ENCODE results near the gene CHD9NB.
"Not testable (repeated sequence)": the region's sequence is repeated elsewhere in the genome, so short reads cannot be mapped to it uniquely, and the experiment has no call there.

Gene CHD9NB

GRCh38 chr16:53048139-53048915 lies 4.4 kb downstream of the CHD9NB start:
- Histone ChIP-seq H3K27ac (replicated peaks) (no peak overlapping the region), H3K27me3 (ENCODE audit: insufficient read depth, poor library complexity, severe bottlenecking) (no peaks in the 10 kb centered on the region), H3K4me3 (replicated peaks; ENCODE audit: insufficient read depth, low read length) (no peak overlapping the region)
- TF ChIP-seq POLR2AphosphoS5 (IDR thresholded peaks at IDR 0.05; ENCODE audit: low read depth) (no peak), CTCF (IDR thresholded peaks at IDR 0.05; ENCODE audit: insufficient read depth, low read length) (no peak), SPI1 (IDR thresholded peaks at IDR 0.05; ENCODE audit: borderline replicate concordance, low read depth) (no peak), REST (IDR thresholded peaks at IDR 0.05; ENCODE audit: insufficient replicate concordance, low read depth) (no peak), GABPA (IDR thresholded peaks at IDR 0.05; ENCODE audit: low read depth) (no peak)
- DNase-seq (ENCODE audit: low read depth in 1 of 2, low spot score in 1 of 2) = no peak

GRCh38 chr16:53047515-53047914 lies 5.2 kb downstream of the CHD9NB start:
- DNase-seq (ENCODE audit: low read depth in 1 of 2, low spot score in 1 of 2); H3K27ac ChIP-seq (replicated peaks); H3K4me3 ChIP-seq (replicated peaks; ENCODE audit: insufficient read depth, low read length); H3K27me3 ChIP-seq (ENCODE audit: insufficient read depth, poor library complexity, severe bottlenecking): not testable (repeated sequence)

- H3K27ac ChIP-seq (replicated peaks) = no peak overlapping the region
- no peak overlapping the region for H3K4me3 ChIP-seq (replicated peaks; ENCODE audit: insufficient read depth, low read length)
- no peak for TF ChIP-seq CTCF (IDR thresholded peaks at IDR 0.05; ENCODE audit: insufficient read depth, low read length)
- no peak for TF ChIP-seq REST (IDR thresholded peaks at IDR 0.05; ENCODE audit: insufficient replicate concordance, low read depth)
- TF ChIP-seq POLR2AphosphoS5 (IDR thresholded peaks at IDR 0.05; ENCODE audit: low read depth) = no peak
- no peak for TF ChIP-seq SPI1 (IDR thresholded peaks at IDR 0.05; ENCODE audit: borderline replicate concordance, low read depth)
- TF ChIP-seq GABPA (IDR thresholded peaks at IDR 0.05; ENCODE audit: low read depth) = no peak
- no peaks in the 10 kb centered on the region for H3K27me3 ChIP-seq (ENCODE audit: insufficient read depth, poor library complexity, severe bottlenecking)
- no peak for DNase-seq (ENCODE audit: low read depth in 1 of 2, low spot score in 1 of 2)
These were observed 7.1 kb downstream of the CHD9NB start for GRCh38 chr16:53045341-53046220.

DNA sequence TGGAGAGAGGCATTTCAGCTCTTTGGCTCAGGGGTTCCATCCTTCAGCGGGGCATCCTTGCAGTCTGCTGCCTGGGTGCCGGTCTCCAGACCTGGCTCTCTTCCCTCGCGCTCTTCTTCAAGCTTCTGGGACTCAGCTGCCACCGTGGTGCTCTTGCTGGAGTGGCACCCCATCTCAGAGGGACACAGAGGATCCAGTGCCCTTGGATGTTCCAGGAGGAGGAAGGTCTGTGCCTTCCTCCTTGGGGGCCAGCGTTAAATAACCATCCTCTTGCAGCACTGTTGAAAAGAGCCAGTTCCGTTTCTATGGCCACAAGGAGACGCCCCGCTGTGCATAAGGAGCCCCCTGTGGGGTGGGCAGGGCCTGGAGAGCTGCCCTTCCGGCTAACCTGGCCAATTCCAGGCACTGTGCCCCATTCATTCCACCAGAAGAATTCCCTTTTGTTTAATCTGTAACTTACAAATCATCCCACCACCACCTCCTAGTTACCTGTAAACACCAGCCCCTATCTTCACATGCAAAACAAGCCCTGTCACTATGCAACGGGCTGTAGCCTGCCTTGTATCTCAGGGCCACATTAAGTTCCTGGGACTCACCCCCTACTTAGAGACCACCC lies 8.6 kb downstream of the CHD9NB start:
- Histone ChIP-seq H3K27ac (replicated peaks) (no peak overlapping the region), H3K27me3 (ENCODE audit: insufficient read depth, poor library complexity, severe bottlenecking) (no peaks in the 10 kb centered on the region), H3K4me3 (replicated peaks; ENCODE audit: insufficient read depth, low read length) (no peak overlapping the region)
- no peak for DNase-seq (ENCODE audit: low read depth in 1 of 2, low spot score in 1 of 2)
- TF ChIP-seq CTCF (IDR thresholded peaks at IDR 0.05; ENCODE audit: insufficient read depth, low read length) = no peak
- TF ChIP-seq GABPA (IDR thresholded peaks at IDR 0.05; ENCODE audit: low read depth) = no peak
- no peak for TF ChIP-seq REST (IDR thresholded peaks at IDR 0.05; ENCODE audit: insufficient replicate concordance, low read depth)
- no peak for TF ChIP-seq SPI1 (IDR thresholded peaks at IDR 0.05; ENCODE audit: borderline replicate concordance, low read depth)
- TF ChIP-seq POLR2AphosphoS5 (IDR thresholded peaks at IDR 0.05; ENCODE audit: low read depth) = no peak
